ENCODE measurements around the gene ERCC6L. TPM values are rescaled to one million over a fixed set of nuclear protein-coding genes. Genes with fewer than 3 reads are reported as not detected.

ERCC6L gene
- total RNA-seq, 4 donors from 2014 or later: 0.06 to 0.13 TPM; not detected in 2

- no peaks in the 10 kb centered on the region for H3K27me3 ChIP-seq
- no peak for DNase-seq (ENCODE audit: extremely low spot score)
- H3K27ac ChIP-seq (replicated peaks in 1 of 4): no peak overlapping the region
- no peak overlapping the region for H3K4me3 ChIP-seq
- TF ChIP-seq EP300 (IDR thresholded peaks at IDR 0.05) (no peak), POLR2AphosphoS5 (IDR thresholded peaks at IDR 0.05) (no peak), POLR2A (IDR thresholded peaks at IDR 0.05; ENCODE audit: low read depth) (no peak), CTCF (IDR thresholded peaks at IDR 0.05) (peak; percentile 55 to 62 (median 56))
- WGBS: 85% methylated on average over 3 of the region's 3 CpGs
- H3K4me1 ChIP-seq: peaks cover 0 to 6% (median 2%) of the 10 kb centered on the region in 4 donors
- H3K36me3 ChIP-seq: no peaks in the 10 kb centered on the region
- intact Hi-C loops (cut with DNase I): no loop called here
- no peaks in the 10 kb centered on the region for H3K9me3 ChIP-seq
Measured at GRCh38 chrX:72245461-72246089, 6.7 kb upstream of the ERCC6L start.

DNA sequence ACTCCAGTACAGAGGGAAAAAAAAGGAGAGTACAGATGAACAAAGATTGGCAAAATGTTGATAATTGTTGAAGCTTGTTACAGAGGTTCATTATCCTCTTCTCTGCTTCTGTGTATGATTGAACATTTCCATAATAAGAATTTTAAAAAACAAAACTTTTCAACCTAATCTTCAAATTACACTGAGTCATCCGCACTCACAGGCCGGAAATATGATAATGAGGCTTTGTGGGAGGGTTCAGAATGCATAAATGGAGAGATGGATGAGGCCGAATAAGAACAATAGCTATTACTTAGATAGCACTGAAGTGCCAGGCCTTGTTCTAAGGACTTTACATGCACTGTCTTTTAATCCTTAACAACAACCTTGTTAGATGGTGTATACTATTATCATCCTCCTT, 4.6 kb upstream of the ERCC6L start:
- 50% methylated on average over 3 of the region's 3 CpGs for WGBS
- Histone ChIP-seq H3K27ac (replicated peaks in 1 of 4) (no peak overlapping the region), H3K9me3 (no peaks in the 10 kb centered on the region), H3K36me3 (no peaks in the 10 kb centered on the region), H3K27me3 (no peaks in the 10 kb centered on the region), H3K4me1 (peaks cover 0 to 8% (median 3%) of the 10 kb centered on the region in 4 donors), H3K4me3 (no peak overlapping the region)
- DNase-seq (ENCODE audit: extremely low spot score): no peak
- intact Hi-C loops (cut with DNase I): no loop called here
- TF ChIP-seq EP300 (IDR thresholded peaks at IDR 0.05) (no peak), CTCF (IDR thresholded peaks at IDR 0.05) (no peak), POLR2A (IDR thresholded peaks at IDR 0.05; ENCODE audit: low read depth) (no peak), POLR2AphosphoS5 (IDR thresholded peaks at IDR 0.05) (no peak)

- Histone ChIP-seq H3K27me3 (no peaks in the 10 kb centered on the region), H3K9me3 (no peaks in the 10 kb centered on the region), H3K27ac (replicated peaks in 1 of 4) (no peak overlapping the region), H3K4me3 (no peak overlapping the region), H3K36me3 (no peaks in the 10 kb centered on the region), H3K4me1 (peaks cover 0 to 6% (median 2%) of the 10 kb centered on the region in 4 donors)
- 84% methylated on average over 4 of the region's 4 CpGs for WGBS
- TF ChIP-seq POLR2AphosphoS5 (IDR thresholded peaks at IDR 0.05) (no peak), CTCF (IDR thresholded peaks at IDR 0.05) (no peak), POLR2A (IDR thresholded peaks at IDR 0.05; ENCODE audit: low read depth) (no peak), EP300 (IDR thresholded peaks at IDR 0.05) (no peak)
- intact Hi-C loops (cut with DNase I): no loop called here
- DNase-seq (ENCODE audit: extremely low spot score): no peak
Measured at GRCh38 chrX:72240976-72241375, 2.1 kb upstream of the ERCC6L start.

GRCh38 chrX:72238183-72238582, 644 bp downstream of the ERCC6L start:
- DNase-seq (ENCODE audit: extremely low spot score): no peak
- H3K9me3 ChIP-seq: no peaks in the 10 kb centered on the region
- intact Hi-C loops (cut with DNase I): no loop called here
- TF ChIP-seq POLR2A (IDR thresholded peaks at IDR 0.05; ENCODE audit: low read depth) (no peak), EP300 (IDR thresholded peaks at IDR 0.05) (no peak), CTCF (IDR thresholded peaks at IDR 0.05) (no peak), POLR2AphosphoS5 (IDR thresholded peaks at IDR 0.05) (no peak)
- H3K27ac ChIP-seq (replicated peaks in 1 of 4): no peak overlapping the region
- no peaks in the 10 kb centered on the region for H3K36me3 ChIP-seq
- H3K4me1 ChIP-seq: peaks cover 0 to 6% (median 2%) of the 10 kb centered on the region in 4 donors
- H3K27me3 ChIP-seq: no peaks in the 10 kb centered on the region
- WGBS: 34% methylated on average over 6 of the region's 6 CpGs
- H3K4me3 ChIP-seq: peak overlapping the region in 2 of 4 donors; percentile 31 to 40

- intact Hi-C loops (cut with DNase I): no loop called here
- no peaks in the 10 kb centered on the region for H3K9me3 ChIP-seq
- no peak overlapping the region for H3K27ac ChIP-seq (replicated peaks in 1 of 4)
- WGBS: 85% methylated on average over 4 of the region's 4 CpGs
- H3K4me3 ChIP-seq: no peak overlapping the region
- no peaks in the 10 kb centered on the region for H3K36me3 ChIP-seq
- peaks cover 0 to 6% (median 2%) of the 10 kb centered on the region in 4 donors for H3K4me1 ChIP-seq
- no peak for DNase-seq (ENCODE audit: extremely low spot score)
- no peaks in the 10 kb centered on the region for H3K27me3 ChIP-seq
- no peak for TF ChIP-seq EP300 (IDR thresholded peaks at IDR 0.05)
- no peak for TF ChIP-seq POLR2A (IDR thresholded peaks at IDR 0.05; ENCODE audit: low read depth)
- no peak for TF ChIP-seq CTCF (IDR thresholded peaks at IDR 0.05)
- TF ChIP-seq POLR2AphosphoS5 (IDR thresholded peaks at IDR 0.05): no peak
Measured at GRCh38 chrX:72236841-72237240, 2.0 kb downstream of the ERCC6L start.
